KMS-11 (cell line): Measurements from ENCODE around the gene CENPA.

ENCODE experiments used
- H2AFZ ChIP-seq: fragments of 200-600 bp; sonication (generic); 2 replicates; pipeline ENCODE4 v1.6.1; 2016; ENCODE audit warnings: antibody characterized with exemption, mixed run types, low read depth
- H3K27ac ChIP-seq: fragments of 200-600 bp; sonication (generic); 2 replicates; pipeline ENCODE4 v1.6.1; 2016; ENCODE audit warnings: mild to moderate bottlenecking, mixed run types
- H3K27me3 ChIP-seq: fragments of 200-600 bp; sonication (generic); 2 replicates; pipeline ENCODE4 v1.6.1; 2017; ENCODE audit warnings: mild to moderate bottlenecking, low read depth, mixed run types, moderate library complexity; ENCODE audit not compliant: insufficient read depth
- H3K36me3 ChIP-seq: fragments of 200-600 bp; sonication (generic); 2 replicates; pipeline ENCODE4 v1.6.1; 2017; ENCODE audit warnings: mild to moderate bottlenecking, mixed run types; ENCODE audit not compliant: insufficient read depth
- H3K4me1 ChIP-seq: fragments of 200-600 bp; sonication (generic); 2 replicates; pipeline ENCODE4 v1.6.1; 2016; ENCODE audit warnings: mild to moderate bottlenecking, low read depth, mixed run types; ENCODE audit not compliant: poor library complexity, severe bottlenecking
- H3K4me2 ChIP-seq: fragments of 200-600 bp; sonication (generic); 2 replicates; pipeline ENCODE4 v1.7.0; 2016; ENCODE audit warnings: mild to moderate bottlenecking, mixed run types
- H3K4me3 ChIP-seq: fragments of 200-600 bp; sonication (generic); IDR thresholded peaks from 2 replicates; pipeline ENCODE4 v1.6.1; 2017; ENCODE audit warnings: low read depth, low read length, mixed read lengths; ENCODE audit not compliant: insufficient read depth
- H3K79me2 ChIP-seq: fragments of 200-600 bp; sonication (generic); 2 replicates; pipeline ENCODE4 v1.6.1; 2016; ENCODE audit warnings: low read depth, mixed run types; ENCODE audit not compliant: insufficient read depth
- H3K9ac ChIP-seq: fragments of 200-600 bp; sonication (generic); 2 replicates; pipeline ENCODE4 v1.6.1; 2016; ENCODE audit warnings: mild to moderate bottlenecking, mixed run types
- H4K20me1 ChIP-seq: fragments of 200-600 bp; sonication (generic); 2 replicates; pipeline ENCODE4 v1.6.1; 2016; ENCODE audit warnings: mild to moderate bottlenecking, mixed run types; ENCODE audit not compliant: insufficient read depth
- CTCF ChIP-seq: fragments of 200-600 bp; sonication (generic); conservative IDR thresholded peaks from 2 replicates; pipeline ENCODE4 v1.6.1; 2017; ENCODE audit warnings: low read depth, mild to moderate bottlenecking, antibody characterized with exemption, low read length, moderate library complexity, mixed read lengths

CENPA gene

GRCh38 chr2:26740346-26740745 lies 45.5 kb upstream of the CENPA start:
- H3K27ac ChIP-seq: no peak overlapping the region
- H3K4me3 ChIP-seq: no peak overlapping the region
- no peak overlapping the region for H2AFZ ChIP-seq

GRCh38 chr2:26740890-26741302 lies 45.0 kb upstream of the CENPA start:
- Histone ChIP-seq H3K4me1 (no peaks in the 10 kb centered on the region), H2AFZ (no peak overlapping the region), H3K27ac (no peak overlapping the region), H3K36me3 (no peaks in the 10 kb centered on the region), H3K9ac (no peak overlapping the region), H3K79me2 (no peaks in the 10 kb centered on the region), H3K27me3 (no peaks in the 10 kb centered on the region; the same call in 1 of the 2 replicates), H4K20me1 (no peaks in the 10 kb centered on the region), H3K4me3 (no peak overlapping the region), H3K4me2 (no peak overlapping the region)
- TF ChIP-seq CTCF: no peak

More at GRCh38 chr2:26740346-26740745, 45.5 kb upstream of the CENPA start:
- H4K20me1 ChIP-seq: no peaks in the 10 kb centered on the region
- no peak overlapping the region for H3K4me2 ChIP-seq
- TF ChIP-seq CTCF: no peak
- H3K9ac ChIP-seq: no peak overlapping the region
- no peaks in the 10 kb centered on the region for H3K79me2 ChIP-seq
- no peaks in the 10 kb centered on the region; the same call in 1 of the 2 replicates for H3K27me3 ChIP-seq
- H3K4me1 ChIP-seq: no peaks in the 10 kb centered on the region
- H3K36me3 ChIP-seq: no peaks in the 10 kb centered on the region

GRCh38 chr2:26742048-26742770 lies 43.6 kb upstream of the CENPA start:
- Histone ChIP-seq H3K4me3 (no peak overlapping the region), H3K27me3 (no peaks in the 10 kb centered on the region; the same call in 1 of the 2 replicates)

GRCh38 chr2:26743852-26744251 lies 42.0 kb upstream of the CENPA start:
- no peak overlapping the region for H3K9ac ChIP-seq
- H2AFZ ChIP-seq: no peak overlapping the region
- no peaks in the 10 kb centered on the region for H3K79me2 ChIP-seq
- no peak overlapping the region for H3K4me3 ChIP-seq
- H3K4me2 ChIP-seq: no peak overlapping the region
- H3K27ac ChIP-seq: no peak overlapping the region
- no peak for TF ChIP-seq CTCF
- no peaks in the 10 kb centered on the region; the same call in 1 of the 2 replicates for H3K27me3 ChIP-seq
- H4K20me1 ChIP-seq: no peaks in the 10 kb centered on the region
- no peaks in the 10 kb centered on the region for H3K36me3 ChIP-seq
- H3K4me1 ChIP-seq: no peaks in the 10 kb centered on the region

More at GRCh38 chr2:26742048-26742770, 43.6 kb upstream of the CENPA start:
- no peak overlapping the region for H3K4me2 ChIP-seq
- no peaks in the 10 kb centered on the region for H3K36me3 ChIP-seq
- no peaks in the 10 kb centered on the region for H3K4me1 ChIP-seq
- H3K79me2 ChIP-seq: no peaks in the 10 kb centered on the region
- H2AFZ ChIP-seq: no peak overlapping the region
- H3K9ac ChIP-seq: no peak overlapping the region
- no peaks in the 10 kb centered on the region for H4K20me1 ChIP-seq
- H3K27ac ChIP-seq: no peak overlapping the region
- no peak for TF ChIP-seq CTCF
